Stimulated activated CD8-positive, alpha-beta memory T cell treated with anti-CD3 and anti-CD28 coated beads, Interleukin-4, amount 100 ng/mL, for 24 hours (primary cell): ENCODE measurements around the gene SLC22A9.
"Not testable (repeated sequence)": the region's sequence is repeated elsewhere in the genome, so short reads cannot be mapped to it uniquely, and the experiment has no call there.

ENCODE experiments used
- DNase-seq: peaks from one replicate; pipeline ENCODE4 v3.0.0-alpha.2; 2020; ENCODE audit warnings: low read depth

Gene SLC22A9

GRCh38 chr11:63369165-63369970, at the start of gene SLC22A9:
Gene SLC22A9 (plus strand): TSS chr11:63369785. CDS start chr11:63370057, 272 bp downstream.
- DNase-seq: no peak

- DNase-seq: no peak
Measured at GRCh38 chr11:63321723-63322122, 47.9 kb upstream of the SLC22A9 start.

GRCh38 chr11:63335089-63335488, 34.5 kb upstream of the SLC22A9 start:
- not testable (repeated sequence) for DNase-seq

- DNase-seq: no peak
Measured at GRCh38 chr11:63337070-63337469, 32.5 kb upstream of the SLC22A9 start.

- no peak for DNase-seq
Measured at GRCh38 chr11:63343130-63343529, 26.5 kb upstream of the SLC22A9 start.

GRCh38 chr11:63352144-63352543, 17.4 kb upstream of the SLC22A9 start:
- no peak for DNase-seq

- DNase-seq: no peak
Measured at GRCh38 chr11:63362196-63362793, 7.3 kb upstream of the SLC22A9 start.

- DNase-seq: no peak
Measured at GRCh38 chr11:63369971-63370588, 495 bp downstream of the SLC22A9 start.

GRCh38 chr11:63371396-63371795, 1.8 kb downstream of the SLC22A9 start:
- DNase-seq: no peak

GRCh38 chr11:63375434-63375833, 5.8 kb downstream of the SLC22A9 start:
- DNase-seq: no peak

- no peak for DNase-seq
Measured at GRCh38 chr11:63380130-63380529, 10.5 kb downstream of the SLC22A9 start.

GRCh38 chr11:63395697-63396096, 26.1 kb downstream of the SLC22A9 start:
- no peak for DNase-seq

- DNase-seq: no peak
Measured at GRCh38 chr11:63404161-63404935, 34.8 kb downstream of the SLC22A9 start.

GRCh38 chr11:63405114-63405513, 35.5 kb downstream of the SLC22A9 start:
- DNase-seq: no peak

- no peak for DNase-seq
Measured at GRCh38 chr11:63406458-63406857, 36.9 kb downstream of the SLC22A9 start.

GRCh38 chr11:63417174-63417852, 47.7 kb downstream of the SLC22A9 start:
- DNase-seq: no peak

- no peak for DNase-seq
Measured at GRCh38 chr11:63427971-63428508, 58.5 kb downstream of the SLC22A9 start.

- DNase-seq: not testable (repeated sequence)
Measured at GRCh38 chr11:63430731-63431130, 61.1 kb downstream of the SLC22A9 start.

- not testable (repeated sequence) for DNase-seq
Measured at GRCh38 chr11:63435351-63435750, 65.8 kb downstream of the SLC22A9 start.

- DNase-seq: not testable (repeated sequence)
Measured at GRCh38 chr11:63435831-63436230, 66.2 kb downstream of the SLC22A9 start.

GRCh38 chr11:63443714-63444113, 74.1 kb downstream of the SLC22A9 start:
- DNase-seq: no peak
